OCI-LY7 (cell line): ENCODE results near the gene GOLGA7B. TPM values are rescaled to one million over a fixed set of nuclear protein-coding genes. Genes with fewer than 3 reads are reported as not detected.
A peak's percentile ranks its signal among the peaks of the same experiment; 100 is the strongest.

Source experiments
- BruUV-seq: library from RNA; stranded (reverse); fragments of 400-500 nt; replicated peaks from 2 replicates; lab custom pipeline; 2021; lab: Mats Ljungman, UMichigan
- CTCF ChIA-PET: fragments of 300-600 bp; sonication (Branson Sonifier 250); formaldehyde crosslinking; loops from one replicate; lab custom pipeline; 2022; ENCODE audit warnings: antibody characterized with exemption; ENCODE audit not compliant: unreplicated experiment; lab: Charles Lee
- POLR2A ChIA-PET: fragments of 300-600 bp; sonication (Branson Sonifier 250); formaldehyde crosslinking; loops from one replicate; lab custom pipeline; 2022; ENCODE audit warnings: antibody characterized with exemption; lab: Charles Lee
- DNase-seq: peaks from one replicate; pipeline ENCODE4 v3.0.0-alpha.2; 2015; ENCODE audit warnings: low spot score
- H2AFZ ChIP-seq: fragments of 200-600 bp; sonication (generic), shearing (Covaris generic); 2 replicates; pipeline ENCODE4 v1.6.1; 2014; ENCODE audit warnings: mild to moderate bottlenecking, antibody characterized with exemption, low read length, moderate library complexity
- H3K27ac ChIP-seq: fragments of 200-600 bp; sonication (generic); 2 replicates; pipeline ENCODE4 v1.5.1; 2014; ENCODE audit warnings: mixed run types, low read depth, mild to moderate bottlenecking, moderate library complexity, low read length, inconsistent platforms; ENCODE audit not compliant: poor library complexity, severe bottlenecking
- H3K36me3 ChIP-seq: fragments of 200-600 bp; sonication (generic); 2 replicates; pipeline ENCODE4 v1.6.1; 2014; ENCODE audit warnings: mild to moderate bottlenecking, antibody characterized with exemption, low read length, moderate library complexity, mixed read lengths; ENCODE audit not compliant: insufficient read depth
- H3K4me1 ChIP-seq: fragments of 200-600 bp; sonication (generic); 2 replicates; pipeline ENCODE4 v1.5.1; 2014; ENCODE audit warnings: mild to moderate bottlenecking, low read length; ENCODE audit not compliant: insufficient read depth, poor library complexity, severe bottlenecking
- H3K4me2 ChIP-seq: fragments of 200-600 bp; sonication (generic); 2 replicates; pipeline ENCODE4 v1.6.1; 2014; ENCODE audit warnings: mild to moderate bottlenecking, low read length
- H3K4me3 ChIP-seq: fragments of 200-600 bp; sonication (generic); 2 replicates; pipeline ENCODE4 v1.5.1; 2014; ENCODE audit warnings: mild to moderate bottlenecking, low read depth, low read length; ENCODE audit not compliant: poor library complexity, severe bottlenecking
- H3K79me2 ChIP-seq: fragments of 200-600 bp; sonication (generic); 2 replicates; pipeline ENCODE4 v1.6.1; 2016; ENCODE audit warnings: low read depth, mild to moderate bottlenecking, low read length, moderate library complexity, mixed read lengths; ENCODE audit not compliant: insufficient read depth
- H3K9me2 ChIP-seq: fragments of 200-600 bp; sonication (generic); 2 replicates; pipeline ENCODE4 v1.6.1; 2016; ENCODE audit warnings: mild to moderate bottlenecking, low read length, mixed read lengths; ENCODE audit not compliant: insufficient read depth
- H3K9me3 ChIP-seq: fragments of 200-600 bp; sonication (generic); 2 replicates; pipeline ENCODE4 v1.6.1; 2014; ENCODE audit warnings: mild to moderate bottlenecking, mixed run types, low read length, mixed read lengths
- H4K20me1 ChIP-seq: fragments of 200-600 bp; sonication (generic); 2 replicates; pipeline ENCODE4 v1.6.1; 2014; ENCODE audit warnings: mild to moderate bottlenecking, antibody characterized with exemption, low read length, moderate library complexity, mixed read lengths; ENCODE audit not compliant: insufficient read depth
- CTCF ChIP-seq: fragments of 200-600 bp; sonication (generic); conservative IDR thresholded peaks from 2 replicates; pipeline ENCODE4 v1.5.1; 2014; ENCODE audit warnings: mild to moderate bottlenecking, antibody characterized with exemption, low read length, moderate library complexity, mixed read lengths
- EZH2phosphoT487 ChIP-seq: fragments of 200-600 bp; sonication (generic); IDR thresholded peaks from 2 replicates; pipeline ENCODE4 v1.6.1; 2018; ENCODE audit warnings: low read depth, borderline replicate concordance, mild to moderate bottlenecking, mixed run types, antibody characterized with exemption, low read length, moderate library complexity, mixed read lengths
- intact Hi-C: fragments of 100-400 bp; cut with micrococcal nuclease; formaldehyde crosslinking; loops from one replicate; pipeline ENCODE4 v1.10.0; 2022; ENCODE audit not compliant: unreplicated experiment
- total RNA-seq, 2 experiments: library from RNA; depleted of rRNA in 1 of 2; stranded (reverse); fragments of >200 nt in 1 of 2; shearing (Covaris generic) in 1 of 2; gene quantifications; 2 replicates each; pipeline ENCODE4 v1.2.3, GENCODE V29; 2014 to 2022

Gene GOLGA7B
- total RNA-seq, 2 experiments from 2014 or later: 0.08 to 0.09 TPM

- no TSS peak for BruUV-seq
- no peak for TF ChIP-seq EZH2phosphoT487
- TF ChIP-seq CTCF: peak; percentile 93
- H3K27ac ChIP-seq: no peak overlapping the region
- H3K4me2 ChIP-seq: no peak overlapping the region
- H2AFZ ChIP-seq: no peak overlapping the region
- no peaks in the 10 kb centered on the region for H3K9me3 ChIP-seq
- no peaks in the 10 kb centered on the region for H3K79me2 ChIP-seq
- no peak overlapping the region for H3K4me3 ChIP-seq
- no peaks in the 10 kb centered on the region for H4K20me1 ChIP-seq
- H3K9me2 ChIP-seq: no peaks in the 10 kb centered on the region
- ChIA-PET CTCF (interaction anchor here (0.5 to 1.4 kb wide), 2 partner anchors 26 to 126 kb away, joined by 4 to 7 read pairs; no protein-coding TSS in a partner anchor), POLR2A (no interaction called here)
- DNase-seq: peak; percentile 80
- intact Hi-C loops: loop anchor here (2.0 to 10.0 kb wide), 6 partner anchors 112 to 747 kb away; no protein-coding TSS in a partner anchor
- no peaks in the 10 kb centered on the region for H3K36me3 ChIP-seq
- no peaks in the 10 kb centered on the region for H3K4me1 ChIP-seq
These were observed 65.2 kb downstream of the GOLGA7B start for GRCh38 chr10:97914837-97915211.

DNA sequence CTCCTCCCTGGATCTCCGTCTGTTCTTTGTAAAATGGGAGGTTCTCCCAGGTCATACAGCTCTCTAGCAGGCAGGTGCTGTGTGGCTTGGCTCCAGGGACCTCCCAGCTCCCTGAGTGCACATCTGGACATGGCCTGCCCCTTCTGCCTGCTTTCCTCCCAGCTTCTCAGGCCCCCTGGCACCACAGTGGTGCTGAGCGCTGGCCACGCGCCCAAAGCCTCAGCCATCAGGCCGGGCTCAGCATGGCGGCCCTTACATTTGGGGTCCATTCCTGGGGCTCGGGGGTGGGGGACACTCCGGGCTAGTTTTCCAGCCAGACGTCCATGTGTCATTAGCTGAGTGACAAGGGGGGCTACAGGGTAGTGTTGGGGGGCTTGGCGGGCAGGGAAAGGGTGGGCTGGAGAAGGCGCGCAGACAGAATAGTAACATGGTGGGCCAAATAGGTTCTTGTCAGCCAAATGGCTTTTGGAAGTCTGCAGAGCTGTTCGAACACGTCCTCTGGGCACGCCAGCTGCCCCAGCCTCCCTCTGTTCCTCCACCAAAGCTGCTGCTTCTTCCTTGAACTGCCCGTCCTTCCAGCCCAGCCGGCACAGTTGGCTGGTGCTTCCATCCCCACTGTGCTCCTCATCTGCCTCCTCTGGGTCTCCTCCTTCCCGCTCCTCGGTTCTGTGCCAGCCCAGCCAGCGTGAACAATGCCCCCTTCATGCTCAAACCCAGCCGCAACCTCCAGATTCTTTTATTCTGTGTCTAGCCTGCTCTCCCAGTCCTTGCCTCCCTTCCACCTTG is 65.9 kb downstream of the GOLGA7B start:
- Histone ChIP-seq H2AFZ (no peak overlapping the region), H3K9me2 (no peaks in the 10 kb centered on the region), H3K27ac (no peak overlapping the region), H3K79me2 (no peaks in the 10 kb centered on the region), H4K20me1 (no peaks in the 10 kb centered on the region), H3K4me3 (no peak overlapping the region), H3K9me3 (no peaks in the 10 kb centered on the region), H3K4me2 (no peak overlapping the region), H3K4me1 (no peaks in the 10 kb centered on the region), H3K36me3 (no peaks in the 10 kb centered on the region)
- DNase-seq: no peak
- BruUV-seq: no TSS peak
- ChIA-PET CTCF (interaction anchor here (0.5 to 1.4 kb wide), 2 partner anchors 126 to 1462 kb away, joined by 3 to 4 read pairs; no protein-coding TSS in a partner anchor), POLR2A (interaction anchor here (0.6 to 0.7 kb wide), 2 partner anchors 9 to 1456 kb away, joined by 3 to 4 read pairs; no protein-coding TSS in a partner anchor)
- intact Hi-C loops: loop anchor here (2.0 to 10.0 kb wide), 4 partner anchors 125 to 549 kb away; no protein-coding TSS in a partner anchor
- no peak for TF ChIP-seq CTCF
- TF ChIP-seq EZH2phosphoT487: no peak

DNA sequence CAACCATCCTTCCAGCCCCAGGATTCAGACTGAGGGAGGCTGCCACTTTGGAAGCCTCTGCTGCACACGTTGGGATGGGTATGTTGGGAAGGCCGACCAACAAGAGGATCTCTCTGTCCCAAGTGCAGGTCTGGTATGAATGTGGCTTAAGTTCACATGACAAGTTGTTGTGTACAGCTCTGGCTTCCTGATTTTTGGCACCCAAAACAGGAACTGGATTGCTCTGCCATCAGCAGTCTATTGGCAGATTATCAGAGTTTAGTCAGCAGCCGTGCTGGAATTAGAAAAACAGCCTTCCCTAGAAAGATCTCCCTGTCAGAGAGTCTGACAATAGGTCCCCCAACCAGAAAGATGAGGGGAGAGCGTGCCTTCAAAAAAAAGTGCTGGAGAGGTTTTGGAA is 66.9 kb downstream of the GOLGA7B start:
- TF ChIP-seq CTCF (no peak), EZH2phosphoT487 (no peak)
- H3K4me2 ChIP-seq: no peak overlapping the region
- H3K79me2 ChIP-seq: no peaks in the 10 kb centered on the region
- no peaks in the 10 kb centered on the region for H3K4me1 ChIP-seq
- BruUV-seq: no TSS peak
- intact Hi-C loops: loop anchor here (10.0 kb wide), 3 partner anchors 258 to 548 kb away; no protein-coding TSS in a partner anchor
- no peaks in the 10 kb centered on the region for H3K36me3 ChIP-seq
- DNase-seq: no peak
- no peak overlapping the region for H3K27ac ChIP-seq
- ChIA-PET CTCF (no interaction called here), POLR2A (interaction anchor here (0.7 kb wide), 1 partner anchor 1455 kb away, joined by 3 read pairs; no protein-coding TSS in a partner anchor)
- H2AFZ ChIP-seq: no peak overlapping the region
- H3K9me2 ChIP-seq: no peaks in the 10 kb centered on the region
- H4K20me1 ChIP-seq: no peaks in the 10 kb centered on the region
- H3K9me3 ChIP-seq: no peaks in the 10 kb centered on the region
- H3K4me3 ChIP-seq: no peak overlapping the region
